GM12878 (cell line): ENCODE data around the gene LRR1. TPM values are rescaled to one million over a fixed set of nuclear protein-coding genes. Genes with fewer than 3 reads are reported as not detected.

Experiments
- ATAC-seq: fragments of 200-7000 bp; cut with Tn5 transposase; 3 replicates; pipeline ENCODE4 v1.9.1; 2020; ENCODE audit warnings: mild to moderate bottlenecking, moderate library complexity
- BruUV-seq: library from RNA; stranded (reverse); fragments of 400-500 nt; replicated peaks from 2 replicates; lab custom pipeline; 2021; lab: Mats Ljungman, UMichigan
- CTCF ChIA-PET: fragments of 300-600 bp; sonication (Branson Sonifier 250); formaldehyde crosslinking; extraction: SDS; loops from one replicate; lab custom pipeline; 2021; ENCODE audit warnings: inconsistent platforms; lab: Yijun Ruan, JAX
- POLR2A ChIA-PET: fragments of 350-600 bp; formaldehyde crosslinking; extraction: SDS; loops from one replicate; lab custom pipeline; 2021; ENCODE audit warnings: inconsistent platforms; lab: Charles Lee
- RAD21 ChIA-PET: fragments of 300-600 bp; sonication (Branson Sonifier 250); formaldehyde crosslinking; loops from one replicate; lab custom pipeline; 2023; ENCODE audit warnings: antibody characterized with exemption; ENCODE audit not compliant: unreplicated experiment; lab: Charles Lee
- SMC1A ChIA-PET: fragments of 300-600 bp; sonication (Branson Sonifier 250); formaldehyde crosslinking; loops from one replicate; lab custom pipeline; 2023; ENCODE audit not compliant: unreplicated experiment, uncharacterized antibody; lab: Charles Lee
- DNase-seq: peaks from one replicate; pipeline ENCODE4 v3.0.0-alpha.2; 2011; ENCODE audit warnings: low read depth, low spot score
- FAIRE-seq: peaks from 3 replicates; lab custom pipeline; 2011; peaks lifted over from hg19 to GRCh38; lab: Jason Lieb, UNC
- H2AFZ ChIP-seq: 2 replicates; pipeline ENCODE4 v1.6.0; 2011; ENCODE audit warnings: low read depth, low read length, control low read depth; ENCODE audit not compliant: control insufficient read depth
- H3K27ac ChIP-seq: 2 replicates; pipeline ENCODE4 v1.5.1; 2011; ENCODE audit warnings: control low read depth; ENCODE audit not compliant: control insufficient read depth, insufficient read depth
- H3K27me3 ChIP-seq, 2 experiments: replicated peaks in 1 of 2; 2 replicates each; pipeline versions ENCODE4 v1.6.0 to v1.6.1; 2011; ENCODE audit warnings: low read length in 1 of 2; ENCODE audit not compliant: control insufficient read depth in 2 of 2, insufficient read depth in 2 of 2
- H3K36me3 ChIP-seq, 2 experiments: 2 replicates each; pipeline ENCODE4 v1.5.1; 2011; ENCODE audit warnings: low read length in 1 of 2; ENCODE audit not compliant: control insufficient read depth in 2 of 2, insufficient read depth in 2 of 2
- H3K4me1 ChIP-seq: 2 replicates; pipeline ENCODE4 v1.6.1; 2011; ENCODE audit warnings: mild to moderate bottlenecking, low read length, moderate library complexity, mixed read lengths; ENCODE audit not compliant: control insufficient read depth, insufficient read depth
- H3K4me2 ChIP-seq: 2 replicates; pipeline ENCODE4 v1.6.0; 2011; ENCODE audit warnings: control low read depth; ENCODE audit not compliant: control insufficient read depth, insufficient read depth
- H3K4me3 ChIP-seq: fragments of 200-600 bp; sonication (generic); 2 replicates; pipeline ENCODE4 v1.5.1; 2016
- H3K79me2 ChIP-seq: 2 replicates; pipeline ENCODE4 v1.6.0; 2011; ENCODE audit warnings: low read length; ENCODE audit not compliant: control insufficient read depth, insufficient read depth
- H3K9ac ChIP-seq: 2 replicates; pipeline ENCODE4 v1.8.0; 2011; ENCODE audit warnings: low read length, control low read depth, mixed read lengths; ENCODE audit not compliant: control insufficient read depth, insufficient read depth
- H3K9me3 ChIP-seq: replicated peaks from 3 replicates; pipeline ENCODE4 v1.5.1; 2011; ENCODE audit warnings: mild to moderate bottlenecking, low read length; ENCODE audit not compliant: control insufficient read depth, insufficient read depth
- H4K20me1 ChIP-seq: 2 replicates; pipeline ENCODE4 v1.6.0; 2011; ENCODE audit not compliant: control insufficient read depth, insufficient read depth
- ASH2L ChIP-seq: fragments of 300-600, 200-600 bp; sonication (generic); IDR thresholded peaks from 2 replicates; pipeline ENCODE4 v1.6.1; 2017; ENCODE audit warnings: low read depth, mild to moderate bottlenecking, borderline replicate concordance
- ATF7 ChIP-seq: fragments of 450-650 bp; IDR thresholded peaks from 2 replicates; pipeline ENCODE4 v1.6.1; 2016; ENCODE audit warnings: low read depth, mild to moderate bottlenecking
- BACH1 ChIP-seq: fragments of 450-650 bp; IDR thresholded peaks from 2 replicates; pipeline ENCODE4 v1.6.1; 2017; ENCODE audit warnings: mild to moderate bottlenecking, borderline replicate concordance
- EGR1 ChIP-seq, 2 experiments: IDR thresholded peaks; 1 replicate in 1 of 2; 2 replicates in 1 of 2; pipeline ENCODE4 v1.6.1; 2011 to 2012; ENCODE audit warnings: low read depth in 2 of 2, low read length in 2 of 2, borderline replicate concordance in 1 of 2, mild to moderate bottlenecking in 1 of 2, moderate library complexity in 1 of 2
- ELK1 ChIP-seq: IDR thresholded peaks from 2 replicates; pipeline ENCODE4 v1.6.1; 2012; ENCODE audit warnings: low read depth, low read length, improper control_type of control experiment
- EP300 ChIP-seq, 2 experiments: fragments of 150-350 bp in 1 of 2; IDR thresholded peaks; 2 replicates each; pipeline ENCODE4 v1.6.1; 2011 to 2012; ENCODE audit warnings: low read depth in 2 of 2, low read length in 2 of 2, borderline replicate concordance in 1 of 2, improper control_type of control experiment in 1 of 2, inconsistent platforms in 1 of 2; ENCODE audit not compliant: control insufficient read depth in 1 of 2
- FOXK2 ChIP-seq: fragments of 450-650 bp; IDR thresholded peaks from 2 replicates; pipeline ENCODE4 v1.6.1; 2017; ENCODE audit warnings: mild to moderate bottlenecking, moderate library complexity
- HCFC1 ChIP-seq: fragments of 150-350 bp; IDR thresholded peaks from 2 replicates; pipeline ENCODE4 v1.6.1; 2014; ENCODE audit warnings: low read length
- HDAC6 ChIP-seq: fragments of 200-600 bp; sonication (generic); IDR thresholded peaks from one replicate; pipeline ENCODE4 v1.8.0; 2017; ENCODE audit warnings: antibody characterized with exemption; ENCODE audit not compliant: unreplicated experiment
- IRF5 ChIP-seq: fragments of 450-650 bp; IDR thresholded peaks from 2 replicates; pipeline ENCODE4 v1.6.1; 2017; ENCODE audit warnings: borderline replicate concordance
- JUND ChIP-seq: IDR thresholded peaks from 2 replicates; pipeline ENCODE4 v1.6.1; 2012; ENCODE audit warnings: low read depth, mild to moderate bottlenecking, low read length, improper control_type of control experiment, moderate library complexity
- POU2F2 ChIP-seq: IDR thresholded peaks from 3 replicates; pipeline ENCODE4 v1.6.1; 2011; ENCODE audit warnings: low read depth, mild to moderate bottlenecking, low read length, borderline replicate concordance
- RAD51 ChIP-seq: fragments of 450-650 bp; IDR thresholded peaks from 2 replicates; pipeline ENCODE4 v1.6.1; 2016; ENCODE audit warnings: moderate library complexity, mild to moderate bottlenecking, inconsistent platforms
- WRNIP1 ChIP-seq: IDR thresholded peaks from 2 replicates; pipeline ENCODE4 v1.6.1; 2011; ENCODE audit warnings: low read depth, low read length, improper control_type of control experiment, borderline replicate concordance
- ZNF217 ChIP-seq: fragments of 450-650 bp; IDR thresholded peaks from 2 replicates; pipeline ENCODE4 v1.6.1; 2017; ENCODE audit warnings: antibody characterized with exemption, mild to moderate bottlenecking
- ZSCAN29 ChIP-seq: fragments of 450-650 bp; IDR thresholded peaks from 2 replicates; pipeline ENCODE4 v1.6.1; 2017; ENCODE audit warnings: mild to moderate bottlenecking, moderate library complexity
- WGBS: methylation state at CpG from one replicate; pipeline ENCODE4 v1.1.6; 2016; ENCODE audit warnings: low lambda C conversion rate; ENCODE audit not compliant: insufficient replicate concordance, insufficient coverage; ENCODE audit errors: missing lambda C conversion rate; 5-methylcytosine and 5-hydroxymethylcytosine counted together
- in situ Hi-C: fragments of 300-500 bp; cut with MboI; formaldehyde crosslinking; loops from 9 replicates; pipeline ENCODE4 v1.14.3; 2018; ENCODE audit warnings: mixed read lengths
- intact Hi-C: fragments of 100-400 bp; cut with micrococcal nuclease; formaldehyde crosslinking; loops from one replicate; pipeline ENCODE4 v1.14.2; 2022; ENCODE audit not compliant: unreplicated experiment
- polyA plus RNA-seq, 11 experiments: library from polyadenylated mRNA; depleted of rRNA in 4 of 11; unstranded in 6 of 11; stranded (reverse) in 5 of 11; fragments of >200 nt; fragmentation: Nextera tagmentation in 4 of 11; fragmentation: Illumina TruSeq in 1 of 11; extraction: Ambion mirVana in 4 of 11; extraction: Trizol in 1 of 11; gene quantifications; 1 replicate in 1 of 11; 2 replicates in 10 of 11; pipeline versions ENCODE4 v1.2.1 to v1.2.3, GENCODE V29; 2011 to 2016; ENCODE audit warnings: inconsistent platforms in 2 of 11, missing spikeins in 2 of 11, low read depth in 1 of 11
- total RNA-seq, 4 experiments: library from RNA; depleted of rRNA in 3 of 4; stranded (reverse); fragments of >200 nt in 3 of 4; fragmentation: Illumina TruSeq in 1 of 4; extraction: Trizol in 1 of 4; gene quantifications; 2 replicates each; pipeline versions ENCODE4 v1.2.1 to v1.2.3, GENCODE V29; 2013 to 2021
- TF ChIP-seq, protein P1 (sequence below): fragments of 450-650 bp; conservative IDR thresholded peaks from 2 replicates; pipeline ENCODE4 v1.6.1; 2017; ENCODE audit warnings: mild to moderate bottlenecking, moderate library complexity
- TF ChIP-seq, protein P2 (sequence below): IDR thresholded peaks from 2 replicates; pipeline ENCODE4 v1.6.1; 2011; ENCODE audit warnings: mild to moderate bottlenecking, low read depth, low read length, moderate library complexity; ENCODE audit not compliant: insufficient replicate concordance
- TF ChIP-seq, protein P3 (sequence below): IDR thresholded peaks from 2 replicates; pipeline ENCODE4 v1.6.1; 2012; ENCODE audit warnings: low read depth, low read length, improper control_type of control experiment

The LRR1 gene
- total and polyA plus RNA-seq, 10 of the 15 experiments (the other 5 are each of a cell fraction or from before 2014, with no cell fraction given): 36.9 to 110 (median 53.1) TPM

DNA sequence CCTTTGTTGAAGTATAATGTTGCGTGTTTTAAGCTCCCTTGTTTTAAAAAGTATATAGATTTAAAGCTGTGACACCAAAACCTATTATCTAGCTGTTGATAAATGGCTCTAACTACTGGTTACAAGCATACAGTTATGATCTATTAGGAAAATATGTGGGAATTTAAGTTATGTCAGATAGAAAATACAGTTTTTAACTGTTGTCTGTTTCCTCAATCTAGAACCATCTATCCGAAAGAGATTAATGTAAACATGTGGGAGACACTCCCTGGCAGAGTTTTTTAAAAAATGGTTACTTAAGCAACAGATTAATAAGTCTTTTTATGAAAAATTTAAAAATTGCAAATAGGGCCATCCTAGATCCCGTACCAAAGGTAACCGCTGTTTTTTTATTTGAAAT, 13.5 kb downstream of the LRR1 start:
- 86% methylated on average over 4 of the region's 4 CpGs for WGBS
- no peak overlapping the region for H3K4me2 ChIP-seq
- SMC1A ChIA-PET: interaction anchor here (0.6 to 1.7 kb wide), 3 partner anchors 12 to 150 kb away, joined by 3 to 4 read pairs (median 3); no protein-coding TSS in a partner anchor
- POLR2A ChIA-PET: interaction anchor here (0.8 kb wide), 1 partner anchor 8 kb away, joined by 4 read pairs; the partner anchor contains the start of genes MGAT2 and RPL36AL
- peaks cover 15% of the 10 kb centered on the region for H3K79me2 ChIP-seq
- no peaks in the 10 kb centered on the region for H4K20me1 ChIP-seq
- CTCF ChIA-PET: interaction anchor here (0.6 to 1.1 kb wide), 2 partner anchors 25 to 27 kb away, joined by 3 to 4 read pairs; no protein-coding TSS in a partner anchor
- H3K9me3 ChIP-seq: no peaks in the 10 kb centered on the region
- no peaks in the 10 kb centered on the region for H3K27me3 ChIP-seq
- no peak overlapping the region for H2AFZ ChIP-seq
- intact Hi-C loops (no loop called here), in situ Hi-C loops (no loop called here)
- H3K4me3 ChIP-seq: no peak overlapping the region
- RAD21 ChIA-PET: interaction anchor here (1.1 to 1.5 kb wide), 2 partner anchors 9 to 12 kb away, joined by 4 to 5 read pairs; partner anchors contain the start of genes MGAT2 and RPL36AL
- DNase-seq (no peak), FAIRE-seq (no peak), ATAC-seq (no peak)
- H3K4me1 ChIP-seq: no peaks in the 10 kb centered on the region
- H3K9ac ChIP-seq: no peak overlapping the region
- H3K36me3 ChIP-seq: peaks cover 0 to 11% of the 10 kb centered on the region in 2 experiments; a peak in 3 of 4 replicates
- BruUV-seq: no TSS peak
- no peak overlapping the region for H3K27ac ChIP-seq
- TF ChIP-seq JUND (no peak), EGR1 (IDR thresholded peaks at IDR 0.05; ENCODE audit: borderline replicate concordance in 1 of 2, low read depth in 2 of 2, low read length in 2 of 2) (no peak), POU2F2 (no peak), FOXK2 (no peak), HCFC1 (no peak), RAD51 (no peak), ELK1 (no peak), ZNF217 (no peak), IRF5 (no peak), EP300 (IDR thresholded peaks at IDR 0.05; ENCODE audit: borderline replicate concordance in 1 of 2, control insufficient read depth in 1 of 2, low read depth in 2 of 2, low read length in 2 of 2) (no peak), ATF7 (no peak), HDAC6 (no peak), ZSCAN29 (no peak), WRNIP1 (no peak), ASH2L (no peak), BACH1 (no peak)
- TF ChIP-seq, protein P1, sequence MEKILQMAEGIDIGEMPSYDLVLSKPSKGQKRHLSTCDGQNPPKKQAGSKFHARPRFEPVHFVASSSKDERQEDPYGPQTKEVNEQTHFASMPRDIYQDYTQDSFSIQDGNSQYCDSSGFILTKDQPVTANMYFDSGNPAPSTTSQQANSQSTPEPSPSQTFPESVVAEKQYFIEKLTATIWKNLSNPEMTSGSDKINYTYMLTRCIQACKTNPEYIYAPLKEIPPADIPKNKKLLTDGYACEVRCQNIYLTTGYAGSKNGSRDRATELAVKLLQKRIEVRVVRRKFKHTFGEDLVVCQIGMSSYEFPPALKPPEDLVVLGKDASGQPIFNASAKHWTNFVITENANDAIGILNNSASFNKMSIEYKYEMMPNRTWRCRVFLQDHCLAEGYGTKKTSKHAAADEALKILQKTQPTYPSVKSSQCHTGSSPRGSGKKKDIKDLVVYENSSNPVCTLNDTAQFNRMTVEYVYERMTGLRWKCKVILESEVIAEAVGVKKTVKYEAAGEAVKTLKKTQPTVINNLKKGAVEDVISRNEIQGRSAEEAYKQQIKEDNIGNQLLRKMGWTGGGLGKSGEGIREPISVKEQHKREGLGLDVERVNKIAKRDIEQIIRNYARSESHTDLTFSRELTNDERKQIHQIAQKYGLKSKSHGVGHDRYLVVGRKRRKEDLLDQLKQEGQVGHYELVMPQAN: no peak
- TF ChIP-seq, protein P2, sequence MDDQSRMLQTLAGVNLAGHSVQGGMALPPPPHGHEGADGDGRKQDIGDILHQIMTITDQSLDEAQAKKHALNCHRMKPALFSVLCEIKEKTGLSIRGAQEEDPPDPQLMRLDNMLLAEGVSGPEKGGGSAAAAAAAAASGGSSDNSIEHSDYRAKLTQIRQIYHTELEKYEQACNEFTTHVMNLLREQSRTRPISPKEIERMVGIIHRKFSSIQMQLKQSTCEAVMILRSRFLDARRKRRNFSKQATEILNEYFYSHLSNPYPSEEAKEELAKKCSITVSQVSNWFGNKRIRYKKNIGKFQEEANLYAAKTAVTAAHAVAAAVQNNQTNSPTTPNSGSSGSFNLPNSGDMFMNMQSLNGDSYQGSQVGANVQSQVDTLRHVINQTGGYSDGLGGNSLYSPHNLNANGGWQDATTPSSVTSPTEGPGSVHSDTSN: no peak
- TF ChIP-seq, protein P3, sequence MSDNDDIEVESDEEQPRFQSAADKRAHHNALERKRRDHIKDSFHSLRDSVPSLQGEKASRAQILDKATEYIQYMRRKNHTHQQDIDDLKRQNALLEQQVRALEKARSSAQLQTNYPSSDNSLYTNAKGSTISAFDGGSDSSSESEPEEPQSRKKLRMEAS: no peak
